ENCODE results near the gene FOSL2.

FOSL2 gene

DNA sequence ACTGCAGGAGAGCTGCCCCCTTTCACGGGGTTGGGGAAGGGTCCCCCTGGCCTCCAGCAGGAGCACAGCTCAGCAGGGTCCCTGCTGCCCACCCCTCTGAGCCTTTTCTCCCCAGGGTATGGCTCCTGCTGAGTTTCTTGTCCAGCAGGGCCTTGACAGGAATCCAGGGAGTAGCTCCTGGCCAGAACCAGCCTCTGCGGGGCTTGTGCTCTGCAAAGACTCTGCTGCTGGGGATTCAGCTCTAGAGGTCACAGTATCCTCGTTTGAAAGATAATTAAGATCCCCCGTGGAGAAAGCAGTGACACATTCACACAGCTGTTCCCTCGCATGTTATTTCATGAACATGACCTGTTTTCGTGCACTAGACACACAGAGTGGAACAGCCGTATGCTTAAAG, 21.2 kb downstream of the FOSL2 start:
- no peak for DNase-seq

DNA sequence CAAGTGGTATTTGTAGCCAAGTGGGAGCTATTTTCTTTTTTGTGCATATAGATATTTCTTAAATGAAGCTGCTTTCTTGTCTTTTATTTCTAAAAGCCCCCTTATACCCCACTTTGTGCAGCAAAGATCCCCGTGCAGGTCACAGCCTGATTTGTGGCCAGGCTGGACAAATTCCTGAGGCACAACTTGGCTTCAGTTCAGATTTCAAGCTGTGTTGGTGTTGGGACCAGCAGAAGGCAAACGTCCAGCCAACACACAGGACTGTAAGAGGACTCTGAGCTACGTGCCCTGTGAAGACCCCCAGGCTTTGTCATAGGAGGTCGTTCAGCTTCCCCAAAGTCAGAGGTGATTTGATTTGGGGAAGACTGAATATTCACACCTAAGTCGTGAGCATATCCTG, 21.9 kb downstream of the FOSL2 start:
- DNase-seq = no peak

DNA sequence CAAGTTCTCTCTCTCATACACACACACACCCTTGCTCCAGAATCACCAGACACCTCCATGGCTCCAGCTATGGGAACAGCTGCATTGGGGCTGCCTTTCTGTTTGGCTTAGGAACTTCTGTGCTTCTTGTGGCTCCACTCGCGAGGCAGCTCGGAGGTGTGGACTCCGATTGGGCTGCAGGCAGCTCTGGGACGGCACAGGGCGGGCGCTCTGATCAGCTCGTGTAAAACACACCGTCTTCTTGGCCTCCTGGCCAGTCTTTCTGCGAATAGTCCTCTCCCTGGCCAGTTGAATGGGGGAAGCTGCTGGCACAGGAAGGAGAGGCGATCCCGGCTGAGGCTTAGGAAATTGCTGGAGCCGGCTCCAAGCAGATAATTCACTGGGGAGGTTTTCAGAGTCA, 22.4 kb downstream of the FOSL2 start:
- no peak for DNase-seq

DNA sequence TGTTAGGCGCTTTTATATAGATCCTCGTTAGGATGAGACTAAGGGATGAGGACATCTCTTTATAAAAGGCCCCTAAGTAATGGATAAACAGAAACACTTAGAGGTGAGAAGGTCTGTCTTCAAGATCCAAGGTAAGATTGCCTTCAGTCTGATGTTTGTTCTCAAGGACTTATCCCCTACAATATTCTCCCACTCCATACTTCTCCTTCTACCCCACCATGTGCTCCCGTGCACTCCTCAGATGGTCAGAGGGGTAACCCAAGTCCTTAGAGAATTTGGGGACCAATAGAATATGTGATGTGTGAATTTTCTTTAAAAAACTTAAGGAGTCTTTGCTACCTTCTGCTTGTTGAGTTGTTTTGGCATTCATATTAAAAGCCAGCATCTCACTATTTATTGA, 23.1 kb downstream of the FOSL2 start:
- no peak for DNase-seq

DNA sequence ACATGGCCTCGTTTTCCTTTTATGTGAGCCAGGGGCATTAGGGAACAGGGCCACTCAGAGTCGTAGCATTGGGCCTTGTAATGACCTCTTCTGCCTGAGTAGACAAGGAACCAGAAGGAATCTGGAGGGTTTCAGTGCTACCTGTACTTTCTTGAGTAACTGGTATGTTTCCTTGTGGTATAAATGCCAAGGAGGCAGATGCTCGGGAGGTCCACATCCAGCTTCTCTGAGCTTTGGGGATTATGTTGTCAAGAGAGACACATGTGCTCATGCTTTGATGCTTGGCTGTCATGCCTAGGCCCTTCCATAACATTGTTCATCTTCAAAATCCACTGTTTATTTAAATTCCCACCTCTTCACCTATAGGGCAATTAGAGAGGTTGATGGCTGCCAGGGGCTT, 26.3 kb downstream of the FOSL2 start:
- no peak for DNase-seq

DNA sequence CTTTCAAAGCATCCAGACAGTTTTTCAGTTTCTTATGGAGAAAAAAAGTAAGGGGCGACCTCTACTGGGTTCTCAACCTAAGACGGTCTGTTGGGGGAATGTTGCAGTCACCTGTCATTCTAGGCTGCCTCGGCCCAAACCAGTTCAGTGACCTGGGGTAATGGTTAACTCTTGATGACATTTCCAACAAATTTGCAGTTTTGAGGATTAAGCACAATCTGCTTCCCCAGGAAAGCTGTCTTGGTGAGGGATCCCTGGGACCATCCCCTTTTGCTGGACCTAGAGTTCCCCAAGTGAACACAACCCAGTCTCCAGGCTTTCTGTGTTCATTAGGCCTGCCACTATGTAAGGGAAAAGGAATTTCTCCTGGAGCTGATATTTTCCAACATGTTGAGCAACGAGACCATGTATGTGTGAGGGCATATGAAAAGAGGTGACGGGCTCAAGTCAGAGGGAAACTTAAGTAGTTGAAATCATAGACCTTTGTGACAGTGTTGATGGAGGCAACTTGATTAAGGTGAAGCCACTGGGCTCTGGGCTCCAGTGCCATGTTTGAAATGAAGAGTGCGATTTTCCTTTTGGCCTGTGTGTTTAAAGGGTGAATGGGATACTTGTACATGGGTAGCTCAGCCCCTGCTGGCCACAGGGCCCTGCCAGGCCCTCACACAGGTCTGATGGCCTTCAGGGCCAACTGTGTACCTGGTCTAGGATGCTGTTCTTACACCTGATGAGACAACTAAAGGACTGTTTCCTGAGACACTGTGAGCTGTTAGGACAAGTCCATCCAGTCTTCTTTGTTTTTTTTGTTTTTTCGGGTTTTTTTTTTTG, 27.0 kb downstream of the FOSL2 start:
- no peak for DNase-seq

DNA sequence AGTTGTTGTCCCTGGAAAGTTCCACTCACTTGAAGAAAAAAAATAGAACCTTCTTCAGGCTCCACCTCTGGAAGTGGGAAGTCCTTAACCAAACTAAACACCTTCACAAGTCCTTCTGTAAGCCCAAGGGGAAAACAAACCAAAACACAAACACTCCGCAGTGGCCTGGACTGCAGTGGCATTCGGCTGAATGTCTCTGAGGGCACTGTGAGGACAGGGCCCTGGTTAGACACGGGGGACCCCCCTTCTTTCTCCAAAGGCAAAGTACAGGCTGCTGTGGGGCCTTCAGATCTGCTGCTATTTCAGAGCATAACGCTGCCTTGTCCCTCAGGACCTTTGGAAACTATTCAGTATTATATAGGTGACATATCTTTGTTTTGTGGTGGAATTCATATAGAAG, 28.1 kb downstream of the FOSL2 start:
- DNase-seq = no peak

DNA sequence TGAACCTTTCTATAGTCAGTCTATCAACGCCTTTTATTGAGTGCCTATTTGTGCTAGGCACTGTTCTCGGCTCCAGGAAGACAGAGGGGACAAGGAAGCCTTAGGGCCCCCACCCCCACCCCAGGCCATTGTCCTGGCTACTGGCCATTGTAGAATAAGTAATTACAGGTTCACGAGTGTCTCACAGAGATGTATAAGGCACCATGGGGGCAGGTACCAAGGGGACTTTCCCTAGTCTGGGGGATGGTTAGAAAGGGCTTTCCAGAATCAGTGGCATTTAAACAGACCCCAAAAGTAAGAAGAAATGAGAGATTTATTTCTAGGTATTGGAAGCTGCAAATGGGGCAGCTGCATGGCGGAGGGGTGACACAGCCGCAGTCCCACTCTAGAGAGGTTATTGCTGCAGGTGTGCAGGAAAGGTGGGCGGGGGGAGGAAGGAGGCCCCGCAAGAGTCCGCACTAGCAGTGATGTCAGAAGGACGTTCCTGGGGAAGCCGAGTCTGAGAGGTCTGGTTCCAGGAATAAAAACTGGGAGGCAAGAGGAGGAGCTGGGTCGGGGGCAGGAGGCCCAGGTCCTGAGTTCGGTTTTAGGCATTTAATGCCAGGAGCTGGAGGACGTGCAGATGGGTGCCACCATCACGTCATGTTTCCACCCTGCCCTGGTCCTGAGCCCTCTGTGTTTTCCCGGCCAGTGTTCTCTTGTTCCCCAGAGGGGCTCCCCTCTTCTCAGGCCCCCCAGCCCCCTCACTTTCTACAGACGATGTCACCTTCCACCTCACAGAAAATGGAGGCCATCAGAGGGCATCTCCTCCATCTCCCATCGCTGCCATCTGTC, 30.5 kb downstream of the FOSL2 start:
- DNase-seq = no peak

DNA sequence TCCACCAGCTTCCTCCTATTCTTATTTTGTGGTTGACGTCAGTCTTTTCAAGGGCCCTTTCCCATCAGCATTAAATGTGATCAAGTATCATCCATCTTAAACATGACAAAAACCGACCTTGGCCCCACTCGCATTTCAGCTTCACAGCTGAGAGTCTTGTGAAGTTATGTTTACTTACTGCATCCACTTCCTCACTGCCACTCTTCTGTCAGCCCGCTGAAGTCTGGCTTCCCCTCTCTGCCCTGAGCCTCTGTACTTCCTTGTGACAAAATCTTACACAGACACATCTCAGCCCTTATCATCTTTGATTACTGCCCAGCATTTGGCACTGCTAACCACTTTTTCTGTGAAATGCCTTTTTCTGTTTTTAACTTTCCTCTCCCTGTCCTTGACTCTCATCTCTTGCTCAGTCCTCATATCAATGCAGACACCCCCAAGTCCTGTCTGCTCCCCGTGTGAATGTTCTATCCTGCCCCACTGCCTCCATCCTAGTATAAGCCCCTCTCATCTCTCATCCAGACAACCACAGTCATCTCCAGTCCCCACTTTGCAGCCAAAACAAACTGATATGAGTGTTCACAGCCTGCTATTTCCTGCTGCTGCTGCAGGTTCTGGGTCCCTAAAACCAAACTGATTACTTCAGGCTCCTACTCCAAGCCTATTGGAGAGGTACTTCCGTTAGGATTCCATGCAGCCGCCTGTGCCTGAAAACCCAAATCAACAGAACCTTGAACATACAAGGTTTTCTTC, 31.4 kb downstream of the FOSL2 start:
- DNase-seq = peak; percentile 37

DNA sequence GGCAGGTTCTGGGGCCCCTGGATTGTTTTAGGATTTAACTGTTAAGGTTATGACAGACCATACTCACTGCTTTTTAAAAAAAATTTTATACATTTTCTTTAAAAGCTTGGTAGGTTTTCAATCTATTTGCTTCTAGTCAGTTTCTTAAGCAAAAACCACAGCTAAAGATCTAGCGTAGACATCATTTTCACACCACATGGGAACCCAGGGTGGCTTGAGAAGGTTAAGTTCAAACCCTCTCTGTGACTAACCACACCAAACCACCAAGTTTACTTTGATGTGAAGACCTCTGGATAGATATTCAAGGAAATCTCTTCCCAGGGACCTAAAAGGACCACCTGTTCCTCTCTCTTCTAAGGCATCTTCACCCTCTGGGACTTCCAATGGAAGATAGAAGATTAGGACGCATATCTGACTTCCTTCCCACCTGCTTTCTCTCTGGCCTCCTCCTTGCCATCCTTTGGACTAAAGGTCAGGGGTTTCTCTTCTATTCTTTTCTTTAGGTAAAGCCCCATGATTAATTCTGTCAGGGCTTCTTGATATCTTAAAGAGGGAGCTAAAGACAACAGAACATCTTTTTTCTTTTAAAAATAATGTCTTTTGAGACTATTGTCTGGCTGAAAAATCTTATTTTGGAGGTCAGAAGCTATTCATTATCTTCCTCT, 32.3 kb downstream of the FOSL2 start:
- no peak for DNase-seq

DNA sequence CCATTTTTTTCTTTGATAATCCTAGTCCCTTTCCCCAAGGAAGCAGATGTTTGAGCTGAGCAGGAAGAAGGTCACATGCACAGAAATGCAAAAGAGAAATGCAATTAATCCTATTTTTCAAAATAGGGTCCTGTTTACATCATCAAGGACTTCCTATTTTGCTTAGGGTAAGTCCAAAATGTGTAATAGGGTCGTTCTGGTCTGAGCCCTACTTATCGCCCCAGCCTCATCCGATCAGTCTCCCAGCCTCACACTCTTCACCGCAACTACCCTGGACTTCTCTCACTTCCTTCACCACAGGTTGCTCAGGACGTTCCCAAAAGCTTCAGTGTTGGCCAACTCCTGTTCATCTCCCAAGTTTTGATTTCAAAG, 32.8 kb downstream of the FOSL2 start:
- DNase-seq = no peak

DNA sequence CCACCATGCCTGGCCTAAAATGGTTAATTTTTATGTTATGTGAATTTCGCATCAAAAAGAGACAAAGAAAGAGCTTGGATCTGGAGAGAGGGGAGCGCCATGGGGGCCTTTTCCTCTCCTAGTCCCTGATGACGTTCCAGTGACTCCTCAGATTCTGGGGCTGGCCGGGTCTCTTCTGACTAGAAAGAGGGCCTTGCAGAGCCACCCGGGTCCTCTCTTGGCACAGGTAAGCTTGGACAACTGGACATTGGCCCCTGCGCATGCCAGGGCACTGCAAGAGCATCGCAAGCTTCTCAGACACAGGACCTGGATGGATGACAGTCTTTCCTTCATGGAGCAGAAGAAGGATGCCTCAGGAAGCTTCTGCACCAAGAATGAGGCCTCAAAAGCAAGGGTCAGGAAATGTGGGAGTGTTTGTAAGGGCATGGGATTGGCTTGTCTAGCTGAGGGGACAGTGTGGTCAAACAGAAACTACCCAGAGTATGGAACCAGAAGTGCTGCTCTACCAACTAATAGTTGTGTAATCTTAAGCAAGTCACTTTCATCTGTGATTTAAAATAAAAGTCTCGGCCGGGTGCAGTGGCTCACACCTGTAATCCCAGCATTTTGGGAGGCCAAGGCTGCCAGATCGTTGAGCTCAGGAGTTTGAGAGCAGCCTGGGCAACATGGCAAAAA, 35.2 kb downstream of the FOSL2 start:
- no peak for DNase-seq

DNA sequence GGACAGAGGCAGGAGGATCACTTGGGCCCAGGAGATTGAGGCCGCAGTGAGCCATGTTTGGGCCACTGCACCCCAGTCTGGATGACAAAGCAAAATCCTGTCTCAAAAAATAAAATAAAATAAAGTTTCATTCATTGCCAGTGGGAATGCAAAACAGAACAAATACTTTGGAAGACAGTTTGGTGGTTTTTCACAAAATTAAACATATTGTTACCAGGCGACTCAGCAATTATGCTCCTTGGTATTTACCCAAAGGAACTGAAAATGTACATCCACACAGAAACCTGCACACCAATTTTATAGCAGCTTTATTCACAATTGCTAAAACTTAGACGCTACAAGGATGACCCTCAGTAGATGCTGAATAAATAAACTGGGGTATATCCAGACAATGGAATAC, 35.8 kb downstream of the FOSL2 start:
- no peak for DNase-seq

DNA sequence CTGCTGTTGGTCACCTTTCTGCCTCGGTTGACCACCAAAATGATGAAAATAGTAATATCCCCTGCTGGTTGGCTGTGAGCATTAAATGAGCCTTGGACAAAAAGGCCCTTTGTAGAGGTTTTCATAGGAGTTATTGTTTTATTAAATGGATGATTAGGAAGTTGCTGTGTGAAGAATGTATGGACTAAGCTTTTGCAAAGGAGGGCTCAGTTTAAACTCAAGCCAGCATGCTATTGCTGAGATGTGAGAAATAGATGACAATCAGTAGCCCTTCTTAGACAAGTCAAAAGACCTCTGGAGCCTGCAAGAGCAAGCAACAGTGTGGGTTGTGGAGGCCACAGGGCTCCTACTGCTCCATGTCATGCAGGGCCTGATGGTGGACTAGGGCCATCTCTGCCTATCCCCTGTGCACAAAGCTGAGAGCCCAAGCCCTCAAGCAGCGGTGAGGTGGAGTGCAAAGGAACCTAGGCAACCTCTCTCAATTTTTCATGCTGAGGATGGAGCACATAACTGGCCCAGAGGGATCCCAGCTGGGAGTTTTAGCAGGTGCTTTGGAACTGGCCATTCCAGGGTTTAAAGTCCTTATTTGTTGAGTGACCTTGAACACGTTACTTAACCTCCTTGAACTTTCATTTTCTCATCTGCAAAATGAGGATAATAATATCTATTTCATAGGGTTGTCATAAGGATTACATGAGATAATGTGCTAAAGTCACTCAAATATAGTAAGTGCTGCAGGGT, 37.1 kb downstream of the FOSL2 start:
- no peak for DNase-seq

DNA sequence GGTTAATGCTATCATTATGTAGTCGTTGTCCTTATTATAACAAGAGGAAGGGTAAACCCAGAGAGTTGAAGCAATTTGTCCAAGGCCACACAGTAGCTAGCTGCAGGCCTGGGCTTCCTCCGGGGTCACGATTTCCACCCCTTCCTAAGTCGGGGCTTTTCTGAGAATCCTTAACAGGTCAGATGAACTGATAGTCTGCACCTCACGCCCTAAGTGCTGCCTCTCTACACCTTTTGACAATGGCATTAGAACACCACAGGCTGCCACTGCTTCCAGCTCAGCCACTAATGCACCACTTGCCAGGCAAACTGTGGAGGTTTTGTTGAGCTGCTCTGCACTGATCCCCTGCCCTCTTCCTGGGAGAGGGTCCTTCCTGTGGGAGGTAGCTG, 37.7 kb downstream of the FOSL2 start:
- DNase-seq = no peak

DNA sequence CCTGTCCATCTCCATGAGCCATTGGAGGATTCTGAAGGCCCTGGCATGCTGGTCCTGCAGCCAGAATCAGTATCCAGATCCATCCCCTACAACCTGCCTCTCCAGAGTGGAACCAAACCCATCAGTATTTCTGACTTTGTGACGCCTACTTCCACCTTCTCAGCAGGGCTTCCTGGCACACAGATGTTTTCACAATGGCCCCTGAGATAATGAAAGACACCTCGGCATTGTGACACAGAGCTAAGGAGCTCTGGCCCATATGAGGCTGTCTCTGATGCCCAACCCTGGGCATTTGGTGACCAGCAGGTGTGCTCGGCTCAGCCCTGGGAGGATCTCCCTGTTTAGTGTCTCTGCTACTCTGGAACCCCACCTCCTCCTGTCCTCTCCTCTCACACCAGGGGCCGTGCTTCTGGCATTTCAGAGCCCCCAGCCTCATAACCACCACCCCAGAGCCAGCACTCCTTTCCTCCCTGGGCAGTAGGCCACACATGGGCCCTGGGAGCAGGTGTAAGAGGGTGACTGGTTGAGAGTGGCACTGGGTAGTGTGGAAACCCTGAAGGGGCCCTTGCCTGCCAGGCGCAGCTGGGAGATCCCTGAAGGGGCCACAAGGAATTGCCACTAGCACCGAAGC, 38.2 kb downstream of the FOSL2 start:
- DNase-seq = no peak

DNA sequence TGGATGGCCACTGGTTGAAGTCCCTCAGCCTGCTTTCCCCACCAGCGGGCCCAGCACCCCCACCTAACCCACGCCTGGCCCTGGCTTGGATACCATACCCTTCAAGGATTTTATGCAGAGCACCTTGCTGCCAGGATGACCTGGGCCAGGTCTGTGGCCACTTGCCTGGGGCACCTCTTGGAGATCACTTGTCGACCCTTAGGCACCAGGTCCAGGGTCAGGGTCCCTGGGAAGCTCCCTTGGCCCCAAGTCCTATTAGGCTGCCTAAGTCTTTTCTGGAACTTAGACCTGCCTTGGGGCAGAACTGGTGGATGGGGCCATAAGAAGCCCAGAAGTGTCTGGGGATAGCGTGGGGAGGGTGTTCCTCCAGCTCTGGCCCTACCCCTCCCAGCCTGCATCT, 39.1 kb downstream of the FOSL2 start:
- no peak for DNase-seq

DNA sequence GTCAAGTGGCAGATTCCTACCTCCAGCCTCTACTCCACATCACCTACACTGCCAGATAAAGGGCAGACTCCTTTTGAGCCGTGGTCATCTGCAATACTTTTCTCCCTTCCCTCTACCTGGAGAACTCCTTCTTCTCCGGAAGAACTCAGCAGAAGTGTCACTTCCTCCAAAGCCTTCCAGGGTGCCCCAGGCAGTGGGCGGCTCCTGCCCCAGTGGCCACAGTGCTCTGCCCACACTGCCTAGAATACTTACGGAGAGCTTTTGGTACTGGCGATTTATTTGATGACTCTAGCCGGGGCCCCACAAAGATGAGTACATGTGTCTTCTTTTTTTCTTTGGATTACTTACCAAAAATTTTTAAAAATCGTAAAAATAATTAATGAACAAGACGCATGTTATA, 39.7 kb downstream of the FOSL2 start:
- DNase-seq = no peak

DNA sequence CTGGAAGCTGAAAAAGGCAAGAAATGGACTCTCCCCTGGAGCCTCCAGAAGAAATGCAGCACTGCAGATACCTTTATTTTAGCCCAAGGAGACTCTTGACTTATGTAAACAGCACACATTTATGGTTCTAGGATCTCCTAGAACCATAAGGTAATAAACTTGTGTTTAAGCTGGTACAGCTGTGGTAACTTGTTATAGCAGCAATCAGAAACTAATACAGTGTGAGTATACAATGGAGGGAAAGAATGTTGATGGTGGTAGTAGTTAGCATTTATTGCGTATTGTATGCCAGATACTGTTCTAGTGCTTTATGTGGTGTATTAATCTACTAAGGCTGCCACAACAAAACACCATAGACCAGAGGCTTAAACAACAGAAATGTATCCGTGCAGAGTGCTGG, 40.6 kb downstream of the FOSL2 start:
- DNase-seq = no peak

DNA sequence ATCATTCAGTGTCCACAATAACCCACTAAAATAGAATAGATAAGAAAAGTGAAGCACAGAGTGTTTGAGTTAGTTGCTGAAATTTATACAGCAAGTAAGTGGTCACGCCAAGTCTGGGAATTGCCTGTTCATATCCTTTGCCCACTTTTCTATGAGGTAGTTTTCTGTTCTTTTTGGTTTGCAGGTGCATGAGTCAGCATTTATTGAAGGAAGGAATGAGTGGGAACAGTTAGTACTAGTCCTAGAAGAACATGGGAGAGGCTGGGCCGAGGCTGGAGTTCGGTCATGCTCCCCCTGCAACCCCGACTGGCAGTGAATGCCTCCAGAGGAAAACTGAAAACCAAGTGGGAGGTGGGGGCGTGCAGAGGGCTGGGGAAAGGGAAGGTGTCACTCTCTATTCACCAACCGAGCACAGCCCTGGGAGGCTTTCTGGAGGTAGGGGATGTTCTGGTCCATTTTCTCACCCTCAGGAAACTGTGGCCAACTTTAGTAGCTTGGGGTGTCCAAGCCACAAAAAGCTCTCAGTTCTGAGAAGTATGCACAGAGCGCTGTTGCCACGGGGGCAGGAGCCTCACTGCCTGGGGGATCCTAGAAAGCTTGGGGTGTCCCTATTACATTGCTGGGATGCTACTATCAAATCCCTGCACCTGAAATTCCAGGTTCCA, 41.4 kb downstream of the FOSL2 start:
- no peak for DNase-seq

DNA sequence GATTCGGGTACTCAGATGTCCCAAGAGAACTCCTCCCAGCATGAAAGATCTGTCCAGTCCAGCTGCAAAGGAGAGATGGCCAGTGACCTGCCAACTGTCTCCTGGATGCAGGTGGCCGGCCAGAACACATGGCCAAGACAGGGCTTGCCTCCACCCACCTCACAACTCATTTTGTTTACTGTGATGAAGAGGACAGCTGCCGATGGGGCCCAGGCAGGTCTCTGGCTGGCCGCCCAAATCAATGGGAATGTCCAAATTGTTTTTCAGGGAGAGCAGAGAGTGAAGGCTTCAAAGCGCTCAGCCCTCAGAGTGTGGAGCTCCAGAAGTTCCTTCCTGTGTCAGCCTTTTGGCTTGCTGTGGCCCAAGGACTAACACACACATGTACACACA, 41.9 kb downstream of the FOSL2 start:
- no peak for DNase-seq
